ENCODE data around the gene SMIM28.

SMIM28 gene

DNA sequence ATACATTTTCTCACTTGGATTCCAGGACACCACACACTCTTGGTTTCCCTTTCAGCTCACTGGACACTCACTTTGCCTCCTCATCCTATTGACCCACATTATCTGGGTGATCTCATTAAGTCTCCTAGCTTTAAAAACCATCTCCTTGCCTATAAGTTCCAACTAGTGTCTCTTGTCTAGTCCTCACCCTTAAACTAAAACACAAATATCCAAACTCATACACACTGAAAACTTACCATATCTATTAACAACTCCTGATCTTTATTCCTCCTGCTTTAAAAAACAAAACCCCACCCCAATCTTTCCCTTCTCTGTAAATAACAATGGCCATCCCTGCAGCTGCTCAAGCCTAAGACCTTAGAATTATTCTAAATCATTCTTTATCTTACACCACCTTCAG, 3.5 kb upstream of the SMIM28 start:
- DNase-seq = no peak

DNA sequence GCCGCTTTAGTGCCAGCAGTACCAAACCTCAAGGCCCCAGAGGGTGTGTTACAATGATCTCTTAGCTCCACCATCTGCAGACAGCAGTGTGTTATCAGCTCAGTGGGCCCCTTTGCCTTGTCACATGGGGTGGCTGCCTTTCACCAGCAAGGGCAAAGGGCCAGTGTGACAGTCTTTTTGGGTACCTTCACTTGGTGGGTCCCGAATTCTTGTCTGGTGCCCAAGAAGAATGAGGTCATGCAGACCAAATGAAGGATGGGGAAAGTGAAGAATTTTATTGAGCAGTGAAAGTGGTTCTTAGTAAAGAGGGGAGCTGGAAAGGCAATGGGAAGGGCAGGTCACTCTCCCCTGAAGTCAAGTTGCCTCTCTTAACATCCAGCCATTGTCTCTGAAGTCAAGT, 2.9 kb upstream of the SMIM28 start:
- DNase-seq = no peak

DNA sequence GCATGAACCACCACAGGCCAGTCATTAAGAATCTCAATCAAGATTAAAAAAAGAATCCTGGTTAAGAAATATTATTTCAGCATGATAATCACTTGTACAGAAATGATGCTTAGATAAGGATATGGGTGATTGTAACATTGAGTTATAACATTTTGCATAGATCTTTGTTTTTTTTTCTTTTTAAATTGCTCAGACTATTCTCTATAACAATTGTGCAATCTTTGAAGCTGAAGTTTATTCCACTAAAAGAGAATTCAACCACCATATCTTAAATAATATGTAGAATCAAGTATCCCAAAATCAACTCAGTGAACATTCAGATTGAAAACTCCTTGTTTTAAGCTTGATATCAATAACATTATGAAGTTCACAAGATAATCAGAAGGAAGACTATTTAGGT, 663 bp upstream of the SMIM28 start:
- DNase-seq = no peak

DNA sequence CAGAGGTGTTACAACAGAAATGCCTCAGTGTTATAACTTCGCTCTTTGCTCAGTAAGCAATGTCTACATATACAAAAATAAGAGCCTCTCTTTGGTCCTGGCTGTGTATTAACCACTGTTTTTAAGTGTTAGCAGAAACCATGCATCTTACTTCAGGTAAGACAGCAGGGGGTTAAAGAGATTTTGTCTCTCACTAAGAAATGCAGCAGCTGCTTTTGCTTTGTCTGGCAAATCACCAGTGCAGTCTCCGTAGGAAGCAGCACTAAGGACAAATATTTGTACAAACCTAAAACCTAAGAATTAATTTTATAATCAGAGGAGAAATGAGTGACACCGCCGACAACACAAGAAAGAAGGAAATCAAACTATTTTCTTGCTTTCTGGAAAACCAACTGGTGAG, 758 bp downstream of the SMIM28 start:
- no peak for DNase-seq

DNA sequence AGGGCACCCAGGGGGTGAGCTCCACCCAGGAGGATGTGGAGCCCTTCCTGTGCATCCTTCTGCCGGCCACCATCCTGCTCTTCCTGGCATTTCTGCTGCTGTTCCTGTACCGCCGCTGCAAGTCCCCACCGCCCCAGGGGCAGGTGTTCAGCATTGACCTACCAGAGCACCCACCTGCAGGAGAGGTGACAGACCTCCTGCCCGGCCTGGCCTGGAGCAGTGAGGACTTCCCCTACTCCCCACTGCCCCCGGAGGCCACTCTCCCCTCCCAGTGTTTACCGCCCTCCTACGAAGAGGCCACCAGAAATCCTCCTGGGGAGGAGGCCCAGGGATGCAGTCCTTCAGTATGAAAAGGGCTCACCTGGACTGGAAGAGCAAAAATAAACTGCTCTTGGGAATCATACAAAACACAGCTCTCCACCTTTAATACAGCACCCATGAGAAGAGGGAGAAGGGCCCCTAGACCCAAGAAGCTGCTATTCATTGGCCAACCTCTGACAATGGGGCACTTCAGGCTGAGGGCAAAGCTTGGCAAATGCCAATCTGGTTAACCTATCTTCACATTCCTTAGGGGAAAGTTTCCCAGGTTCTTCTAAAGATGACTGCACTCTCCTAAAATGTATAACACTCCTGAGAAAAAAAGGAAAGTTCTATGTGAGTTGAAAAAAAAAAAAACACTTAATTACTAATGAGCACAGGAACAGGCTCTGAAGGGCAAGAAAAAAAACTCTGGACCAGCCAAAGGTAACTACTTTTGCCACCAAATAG, 5.0 kb downstream of the SMIM28 start:
- DNase-seq = no peak

DNA sequence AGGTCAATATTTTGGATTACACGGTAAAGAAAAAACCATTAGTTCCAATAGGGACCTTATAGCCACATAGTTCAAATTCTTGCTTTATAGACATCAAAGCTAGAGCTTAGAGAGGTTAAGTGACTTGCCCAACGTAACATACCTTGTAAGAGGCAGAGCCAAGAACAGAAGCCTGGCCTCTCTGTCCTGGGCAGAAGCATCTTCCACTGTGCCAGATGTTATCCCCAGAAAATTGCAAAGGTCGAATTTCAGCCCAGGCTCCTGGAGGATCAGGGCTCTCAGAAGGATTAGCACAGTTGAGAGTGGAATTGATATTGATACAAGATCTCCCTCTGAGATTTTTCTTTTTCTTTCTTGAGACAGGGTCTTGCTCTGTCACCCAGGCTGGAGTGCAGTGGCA, 6.1 kb downstream of the SMIM28 start:
- no peak for DNase-seq

DNA sequence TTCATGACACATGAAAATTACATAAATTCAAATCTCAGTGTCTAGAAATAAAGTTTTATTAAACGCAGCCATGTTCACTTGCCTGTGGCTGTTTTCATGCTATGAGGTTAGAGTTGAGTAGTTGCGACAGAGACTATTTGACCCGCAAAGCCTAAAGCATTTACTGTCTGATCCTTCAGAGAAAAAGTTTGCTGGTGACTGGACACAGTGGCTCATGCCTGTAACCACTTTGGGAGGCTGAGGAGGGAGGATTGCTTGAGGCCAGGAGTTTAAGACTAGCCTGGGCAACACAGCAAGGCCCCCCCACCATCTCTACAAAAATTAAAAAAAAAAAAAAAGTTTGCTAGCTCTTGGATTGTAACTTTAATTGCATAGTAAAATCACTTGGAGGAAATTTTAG, 9.2 kb downstream of the SMIM28 start:
- no peak for DNase-seq

DNA sequence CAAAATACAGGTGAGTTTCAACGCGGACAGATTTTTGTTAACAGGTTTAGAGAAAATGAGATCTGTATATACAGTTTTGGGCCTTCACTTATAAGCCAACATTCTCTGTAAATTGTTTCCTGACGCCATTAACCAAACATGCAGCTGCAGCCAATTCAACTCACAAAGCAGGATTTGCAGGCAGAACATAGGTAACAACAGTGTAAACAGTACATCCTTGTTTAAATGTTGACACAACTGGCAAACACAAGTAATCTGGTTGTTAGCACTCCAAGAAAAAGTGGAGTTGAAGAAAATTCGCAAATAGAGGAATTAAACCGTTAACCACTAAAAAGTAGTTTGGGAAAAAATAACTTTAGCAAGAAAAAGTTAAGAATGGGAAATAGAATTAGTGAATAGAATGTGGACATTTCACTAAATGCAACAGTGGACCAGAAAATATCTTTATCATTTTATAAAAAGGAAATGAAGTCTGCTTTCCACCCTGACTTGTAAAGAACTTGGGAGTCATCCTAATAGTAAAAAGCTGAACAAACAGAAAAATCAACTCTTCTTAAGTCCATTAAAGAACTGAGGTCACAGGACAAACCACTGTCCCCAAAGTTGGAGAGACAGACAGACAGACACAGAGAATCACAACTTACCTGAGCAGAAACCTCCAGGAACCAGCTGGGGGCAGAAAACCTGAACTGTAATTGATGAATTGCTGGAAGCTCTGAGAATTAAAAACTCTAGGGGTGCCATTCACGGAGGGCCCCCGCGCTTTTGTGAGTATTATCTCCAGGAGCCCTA, 10.1 kb downstream of the SMIM28 start:
- DNase-seq = no peak

DNA sequence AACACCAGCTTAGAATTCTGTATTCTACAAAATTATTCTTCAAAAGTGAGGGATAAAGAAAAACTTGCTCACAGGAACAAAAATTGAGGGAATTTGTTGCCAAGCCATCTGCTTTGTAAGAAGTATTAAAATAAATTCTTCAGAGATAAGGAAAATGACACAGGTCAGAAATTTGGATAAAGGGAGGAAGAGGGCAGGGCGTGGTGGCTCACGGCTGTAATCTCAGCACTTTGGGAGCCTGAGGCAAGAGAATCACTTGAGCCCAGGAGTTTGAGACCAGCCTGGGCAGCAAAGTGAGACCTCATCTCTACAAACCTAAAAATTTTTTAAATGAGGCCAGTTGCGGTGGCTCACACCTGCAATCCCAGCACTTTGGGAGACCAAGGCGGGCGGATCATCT, 11.8 kb downstream of the SMIM28 start:
- DNase-seq = no peak

DNA sequence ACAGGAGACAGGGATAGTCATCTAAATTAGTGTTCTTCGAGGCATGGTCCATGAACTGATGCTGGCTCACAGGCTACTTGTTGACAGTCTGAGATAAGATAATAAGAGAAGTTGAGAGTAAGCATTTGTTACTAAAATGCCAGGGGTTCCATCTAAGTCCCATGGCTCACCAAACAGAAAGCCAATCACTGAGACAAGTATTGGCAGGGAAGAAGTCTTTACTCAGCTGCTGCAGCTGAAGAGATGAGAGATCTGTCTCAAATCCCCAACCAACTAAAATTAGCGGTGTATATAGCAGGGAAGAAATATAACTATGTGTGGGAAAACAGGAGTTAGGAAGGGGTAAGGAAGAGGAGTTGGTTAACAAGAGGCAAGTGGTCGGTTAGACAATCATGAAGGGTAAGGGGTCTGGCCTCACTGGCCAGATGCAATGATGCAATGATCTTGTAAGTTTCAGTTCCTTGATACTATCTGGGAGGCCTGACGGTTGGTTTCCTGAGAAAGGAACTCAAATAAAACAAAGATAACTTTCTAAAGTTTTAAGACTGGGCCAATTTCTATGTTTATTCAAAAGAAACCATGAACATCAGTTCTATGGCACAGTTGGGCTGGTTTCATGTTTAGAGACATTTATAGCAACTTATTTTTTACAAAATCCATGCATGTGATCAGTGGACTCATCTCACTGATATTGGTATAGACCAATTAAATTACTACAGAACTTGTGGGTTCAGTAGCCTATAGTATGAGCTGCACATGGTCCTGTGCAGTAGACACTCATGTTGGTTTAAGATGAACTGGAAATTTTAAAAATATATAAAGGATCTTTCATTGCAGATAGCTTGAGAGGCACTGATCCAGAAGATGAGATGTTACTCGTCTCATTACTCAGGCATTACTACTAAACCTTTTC, 16.4 kb downstream of the SMIM28 start:
- DNase-seq = no peak

DNA sequence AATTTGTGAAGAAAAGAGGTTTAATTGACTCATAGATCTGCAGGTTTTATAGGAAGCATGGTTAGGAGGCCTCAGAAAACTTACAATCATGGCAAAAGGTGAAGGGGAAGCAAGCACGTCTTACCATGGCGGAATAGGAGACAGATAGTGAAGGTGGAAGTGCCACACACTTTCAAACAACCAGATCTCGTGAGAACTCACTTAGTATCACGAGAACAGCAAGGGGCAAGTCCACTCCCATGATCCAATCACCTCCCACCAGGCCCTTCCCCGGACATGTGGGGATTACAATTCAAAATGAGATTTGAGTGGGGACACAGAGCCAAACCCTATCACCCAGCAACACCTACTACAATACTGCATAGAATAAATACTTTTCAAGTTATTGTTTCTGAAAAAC, 19.0 kb downstream of the SMIM28 start:
- no peak for DNase-seq

DNA sequence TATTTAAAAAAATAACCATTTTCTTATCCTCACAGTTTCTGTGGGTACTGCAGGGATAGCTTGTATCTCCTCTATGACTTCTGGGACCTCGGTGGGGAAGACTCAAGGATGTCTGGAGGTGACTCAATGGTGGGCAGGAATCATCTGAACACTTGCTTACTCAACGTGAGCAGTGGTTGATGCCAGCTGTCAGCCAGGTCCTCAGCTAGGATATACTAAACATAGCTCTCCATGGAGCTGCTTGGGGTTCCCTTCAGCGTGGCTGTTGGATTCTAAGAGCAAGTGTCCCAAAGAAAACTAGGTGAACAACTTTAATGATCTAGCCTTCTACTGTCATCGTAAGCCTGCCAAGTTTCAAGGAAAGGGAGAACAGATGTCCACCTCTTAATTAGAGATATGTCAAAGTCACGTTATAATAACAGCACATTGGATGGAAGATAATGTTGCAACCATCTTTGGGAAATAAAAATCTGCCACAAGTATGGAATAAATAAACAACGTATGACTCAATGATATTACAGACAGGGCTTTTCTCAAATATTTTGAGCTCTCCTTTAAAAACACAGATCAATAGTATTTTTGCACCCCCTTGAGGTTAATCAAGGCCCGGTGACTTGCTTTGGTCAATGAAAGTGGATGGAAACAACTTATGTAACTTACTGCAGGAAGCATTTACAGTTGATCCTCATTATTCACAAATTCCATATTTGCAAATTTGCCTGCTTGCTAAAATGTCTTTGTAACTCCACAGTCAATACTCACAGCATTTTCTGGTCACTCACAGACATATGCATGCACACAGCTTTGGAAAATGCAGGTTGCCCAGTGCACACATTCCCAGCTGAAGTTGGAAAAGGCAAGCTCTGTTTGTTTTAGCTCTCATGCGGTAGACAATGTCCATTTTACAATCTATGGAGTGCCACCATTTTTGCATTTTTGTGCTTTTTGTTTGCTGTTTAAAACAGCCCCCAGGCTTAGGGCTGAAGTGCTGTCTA, 19.7 kb downstream of the SMIM28 start:
- DNase-seq = no peak

DNA sequence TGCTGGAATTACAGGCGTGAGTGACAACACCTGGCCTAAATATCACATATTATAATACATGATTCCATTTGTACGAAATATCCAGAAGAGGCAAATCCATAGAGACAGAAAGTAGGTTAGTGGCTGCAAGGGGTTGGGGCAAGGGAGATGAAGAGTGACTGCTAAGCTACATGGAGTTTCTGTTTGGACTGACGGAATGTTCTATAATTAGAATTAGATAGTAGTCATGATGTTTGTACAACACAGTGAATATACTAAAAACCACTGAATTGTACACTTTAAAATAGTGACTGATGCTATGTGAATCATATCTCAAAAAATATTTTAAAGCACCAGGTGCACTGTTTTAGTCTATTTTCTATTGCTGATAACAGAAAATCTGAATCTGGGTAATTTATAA, 22.6 kb downstream of the SMIM28 start:
- no peak for DNase-seq

DNA sequence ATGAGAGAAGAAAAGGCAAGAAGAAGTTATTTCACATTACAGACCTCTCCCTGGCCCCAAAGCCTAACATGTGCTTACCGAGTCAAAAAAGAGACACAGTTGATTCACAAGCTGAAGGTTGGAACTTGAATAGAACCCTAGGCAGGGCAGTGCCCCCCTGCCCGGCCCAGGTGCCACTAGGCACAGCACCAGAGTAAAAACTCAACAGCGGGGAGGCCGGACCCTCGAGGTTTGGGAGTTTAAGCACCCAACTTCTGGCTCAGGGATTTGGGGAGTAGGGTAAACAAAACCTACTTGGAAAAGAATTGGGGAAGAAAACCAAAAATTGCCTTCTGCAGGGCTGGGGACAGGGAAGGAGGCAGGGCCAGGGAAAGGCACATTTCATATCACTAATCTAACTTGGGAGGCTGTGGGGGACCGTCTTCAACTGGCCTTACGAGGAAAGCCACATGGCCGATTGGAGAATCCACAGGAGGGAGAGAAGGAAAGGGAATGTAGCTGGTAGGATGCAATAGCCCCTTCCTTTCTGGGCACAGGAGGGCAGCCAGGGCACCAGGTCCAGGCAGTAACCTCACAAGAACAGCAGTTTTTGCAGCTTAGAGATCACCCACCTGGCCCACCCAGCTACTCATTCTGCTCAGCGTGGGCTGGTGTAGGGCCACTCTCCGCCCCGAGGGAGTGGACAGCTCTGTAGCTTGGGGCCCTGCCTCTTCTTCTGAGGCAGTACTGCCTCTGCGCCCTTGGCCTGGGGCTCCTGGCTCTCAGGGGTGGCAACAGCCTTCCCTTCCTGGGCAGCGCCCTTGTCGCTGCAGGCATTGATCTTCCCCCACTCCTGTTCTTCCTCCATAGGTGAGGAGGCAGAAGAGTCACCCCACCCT, 24.5 kb downstream of the SMIM28 start:
- DNase-seq = no peak

DNA sequence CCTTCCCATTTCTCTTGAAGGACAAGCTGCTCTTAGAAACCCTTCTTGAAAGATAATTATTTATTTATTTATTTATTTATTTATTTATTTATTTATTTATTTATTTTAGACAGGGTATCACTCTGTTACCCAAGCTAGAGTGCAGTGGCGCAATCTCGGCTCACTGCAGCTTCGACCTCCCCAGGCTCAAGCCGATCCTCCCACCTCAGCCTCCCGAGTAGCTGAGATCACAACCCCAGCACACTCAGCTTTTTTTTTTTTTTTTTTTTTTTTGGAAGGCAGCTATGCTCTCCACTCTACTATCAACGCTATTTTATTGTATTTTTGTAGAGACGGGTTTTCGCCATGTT, 25.1 kb downstream of the SMIM28 start:
- no peak for DNase-seq

DNA sequence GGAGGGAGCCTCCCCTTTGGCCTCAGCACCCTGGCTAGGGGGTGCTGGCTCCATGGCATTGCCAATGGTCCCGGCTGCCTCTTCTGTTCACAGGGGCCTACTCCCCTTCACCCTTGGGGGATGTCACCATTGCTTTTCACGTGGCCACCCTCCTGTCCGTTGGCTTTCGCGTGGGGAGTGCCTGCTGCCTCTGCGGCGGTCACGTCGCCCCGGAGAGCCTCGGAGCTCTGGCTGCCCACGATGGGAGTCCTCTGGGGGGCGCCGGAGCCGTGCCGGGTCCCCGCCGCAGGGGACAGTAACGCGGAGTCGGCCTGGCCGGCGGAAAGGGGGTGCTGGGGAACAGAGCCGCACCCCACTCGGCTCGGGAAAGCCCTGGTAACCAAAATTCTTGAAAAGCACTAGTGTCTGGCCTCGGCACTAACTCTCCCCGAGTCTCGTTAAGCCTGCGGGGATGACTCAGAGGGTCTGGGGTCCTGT, 25.7 kb downstream of the SMIM28 start:
- DNase-seq = peak in 18 of 56 donors; percentile 7 to 46 (median 22)

DNA sequence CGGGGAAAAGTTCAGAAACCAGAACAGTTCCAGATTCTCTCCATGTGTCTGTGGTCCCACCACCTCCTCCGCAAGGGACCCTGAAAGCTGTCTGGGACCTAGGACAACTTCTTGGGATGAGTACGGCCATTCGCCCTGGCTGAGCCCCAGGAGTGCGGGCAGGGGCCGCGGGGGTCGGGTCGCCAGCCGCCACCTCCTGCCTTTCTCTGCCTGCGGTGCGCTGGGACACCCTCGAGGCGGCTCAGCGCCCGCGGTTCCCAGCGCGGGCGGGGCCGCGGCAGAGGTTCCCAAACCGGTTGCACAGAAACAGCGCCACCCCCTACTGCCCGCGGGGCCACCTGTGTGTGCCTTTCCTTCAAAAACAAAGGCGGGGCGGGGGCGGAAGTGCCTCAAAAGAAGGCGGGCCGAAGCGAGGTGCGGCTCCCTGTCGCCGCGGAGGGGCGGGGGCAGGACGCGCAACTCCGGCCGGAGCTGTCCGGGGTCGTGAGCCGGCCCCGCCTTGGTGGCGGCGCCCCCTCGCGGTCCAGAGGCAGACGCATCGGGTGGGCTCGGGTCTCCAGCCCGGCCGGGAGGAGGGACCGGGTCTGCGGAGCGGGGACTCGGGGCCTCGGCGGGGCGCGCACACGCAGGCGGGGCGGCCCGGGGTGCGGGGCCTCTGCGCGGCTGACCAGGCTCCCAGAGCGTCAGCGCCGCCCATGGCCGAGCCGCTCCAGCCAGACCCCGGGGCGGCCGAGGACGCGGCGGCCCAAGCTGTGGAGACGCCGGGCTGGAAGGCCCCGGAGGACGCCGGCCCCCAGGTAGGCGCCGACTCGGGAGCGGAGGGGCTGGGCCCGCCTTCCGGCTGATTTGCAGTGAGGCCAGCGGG, 26.3 kb downstream of the SMIM28 start, which contains the start of gene HEBP2:
HEBP2 (plus strand) TSS at position 423 of the 865 bp plus-strand sequence; CDS start at position 696, 273 bp downstream.
- DNase-seq = peak in 54 of 56 donors; percentile 13 to 86 (median 56)

DNA sequence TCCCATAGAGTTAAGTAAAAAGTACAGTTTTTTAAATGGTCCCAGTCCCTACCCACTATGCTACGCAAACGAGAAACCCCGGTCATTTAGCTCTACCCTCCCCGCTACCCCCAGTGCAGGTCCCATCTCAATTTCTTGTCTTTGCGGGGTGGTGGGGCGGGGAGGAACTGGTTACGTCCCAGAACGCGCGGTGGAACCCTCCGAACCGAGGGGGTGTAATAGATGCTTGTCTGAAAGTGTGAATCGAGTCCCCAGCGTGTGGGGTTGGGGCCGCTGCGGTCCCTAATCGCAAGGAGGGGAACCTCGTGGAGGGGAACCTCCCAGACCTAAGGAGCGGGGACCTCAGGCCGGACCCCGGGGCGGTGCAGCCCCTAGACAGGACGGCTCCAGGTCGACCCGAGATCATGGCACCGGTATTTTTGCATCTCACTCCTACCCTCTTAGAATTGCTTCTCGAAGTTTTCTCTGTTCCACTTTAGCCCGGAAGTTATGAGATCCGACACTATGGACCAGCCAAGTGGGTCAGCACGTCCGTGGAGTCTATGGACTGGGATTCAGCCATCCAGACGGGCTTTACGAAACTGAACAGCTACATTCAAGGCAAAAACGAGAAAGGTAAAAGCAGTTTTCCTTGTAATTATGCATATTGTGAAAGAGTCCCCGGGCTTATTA, 27.1 kb downstream of the SMIM28 start:
- peak in 12 of 56 donors; percentile 10 to 55 (median 28) for DNase-seq
